HG03097 (cell line): ENCODE data around the gene PFDN2.

Source experiments
- ATAC-seq: cut with Tn5 transposase; IDR thresholded peaks from one replicate; pipeline ENCODE4 v1.9.1; 2021; ENCODE audit not compliant: unreplicated experiment, low FRiP score

The PFDN2 gene, protein sequence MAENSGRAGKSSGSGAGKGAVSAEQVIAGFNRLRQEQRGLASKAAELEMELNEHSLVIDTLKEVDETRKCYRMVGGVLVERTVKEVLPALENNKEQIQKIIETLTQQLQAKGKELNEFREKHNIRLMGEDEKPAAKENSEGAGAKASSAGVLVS

DNA sequence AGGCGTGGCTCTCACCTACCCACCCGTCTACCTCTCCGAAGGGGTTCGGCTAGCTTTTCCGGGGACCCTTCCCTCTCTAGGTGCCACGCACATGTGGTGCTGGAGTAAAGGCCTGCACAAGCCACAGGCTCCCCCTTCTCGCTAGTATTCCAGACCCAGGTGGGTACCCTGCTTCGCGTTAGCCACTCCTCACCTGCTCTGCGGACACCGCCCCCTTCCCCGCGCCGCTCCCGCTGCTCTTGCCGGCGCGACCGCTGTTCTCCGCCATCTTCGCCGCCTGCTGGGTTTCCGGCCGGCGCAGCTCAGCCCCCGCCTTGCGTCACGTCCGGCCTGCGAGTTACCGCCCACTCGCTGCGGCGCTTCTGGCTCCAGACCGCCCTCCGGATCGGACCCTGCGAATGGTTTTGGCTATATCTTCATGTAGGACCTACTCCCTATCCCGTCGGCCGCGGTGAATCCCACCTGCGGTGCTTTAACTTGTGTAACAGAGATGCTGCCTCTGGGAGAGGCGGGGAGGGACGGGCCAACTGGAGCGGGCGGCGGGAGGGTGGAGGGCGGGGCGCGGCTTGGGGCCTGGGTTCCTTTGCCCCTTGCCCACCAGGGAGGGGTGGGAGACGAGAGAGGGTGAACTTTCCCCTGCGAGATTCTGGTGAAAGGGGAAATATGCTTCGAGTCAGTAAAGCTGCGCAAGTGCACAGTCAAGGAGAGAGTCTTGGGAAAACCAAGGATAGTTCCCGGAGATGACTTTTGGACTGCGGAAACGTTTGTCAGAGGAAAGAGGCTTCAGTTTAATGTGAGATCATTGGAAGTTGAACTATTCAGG is at the start of gene PFDN2, which contains the start of gene NIT1:
PFDN2 (minus strand) TSS at position 279 of the 823 bp plus-strand sequence; CDS start at position 268, 11 bp downstream.
NIT1 (plus strand) TSS at position 347 of the 823 bp plus-strand sequence; CDS start at position 419, 72 bp downstream.
- ATAC-seq: peak; percentile 67

DNA sequence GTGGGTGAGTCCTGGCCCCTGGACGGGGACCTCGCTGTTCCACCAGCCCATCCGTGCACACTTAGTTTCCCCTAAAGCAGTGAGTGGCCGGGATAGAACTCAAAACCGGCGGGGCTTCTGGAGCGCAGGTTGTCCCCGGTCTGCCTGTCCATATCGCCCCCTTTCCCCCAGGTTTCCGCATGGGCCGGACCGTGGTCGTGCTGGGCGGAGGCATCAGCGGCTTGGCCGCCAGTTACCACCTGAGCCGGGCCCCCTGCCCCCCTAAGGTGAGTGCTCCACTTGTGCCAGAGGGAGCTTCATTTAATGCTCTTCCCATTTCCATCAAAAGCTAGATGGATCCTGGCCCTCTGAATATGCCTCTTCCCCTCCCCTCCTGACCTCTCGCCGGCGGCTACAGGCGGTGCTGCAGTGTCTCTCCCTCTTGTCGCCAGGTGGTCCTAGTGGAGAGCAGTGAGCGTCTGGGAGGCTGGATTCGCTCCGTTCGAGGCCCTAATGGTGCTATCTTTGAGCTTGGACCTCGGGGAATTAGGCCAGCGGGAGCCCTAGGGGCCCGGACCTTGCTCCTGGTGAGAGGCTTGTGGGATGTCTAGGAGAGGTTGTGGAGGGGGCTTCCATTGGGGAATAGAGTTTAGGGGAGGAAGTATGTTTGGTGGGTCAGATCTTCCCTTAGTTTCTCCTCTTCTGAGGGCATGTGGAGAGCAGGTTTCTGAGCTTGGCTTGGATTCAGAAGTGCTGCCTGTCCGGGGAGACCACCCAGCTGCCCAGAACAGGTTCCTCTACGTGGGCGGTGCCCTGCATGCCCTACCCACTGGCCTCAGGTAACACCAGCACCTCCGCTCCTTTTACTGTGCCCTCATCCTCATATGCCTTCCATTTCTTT is 49.1 kb upstream of the PFDN2 start:
- ATAC-seq: no peak

DNA sequence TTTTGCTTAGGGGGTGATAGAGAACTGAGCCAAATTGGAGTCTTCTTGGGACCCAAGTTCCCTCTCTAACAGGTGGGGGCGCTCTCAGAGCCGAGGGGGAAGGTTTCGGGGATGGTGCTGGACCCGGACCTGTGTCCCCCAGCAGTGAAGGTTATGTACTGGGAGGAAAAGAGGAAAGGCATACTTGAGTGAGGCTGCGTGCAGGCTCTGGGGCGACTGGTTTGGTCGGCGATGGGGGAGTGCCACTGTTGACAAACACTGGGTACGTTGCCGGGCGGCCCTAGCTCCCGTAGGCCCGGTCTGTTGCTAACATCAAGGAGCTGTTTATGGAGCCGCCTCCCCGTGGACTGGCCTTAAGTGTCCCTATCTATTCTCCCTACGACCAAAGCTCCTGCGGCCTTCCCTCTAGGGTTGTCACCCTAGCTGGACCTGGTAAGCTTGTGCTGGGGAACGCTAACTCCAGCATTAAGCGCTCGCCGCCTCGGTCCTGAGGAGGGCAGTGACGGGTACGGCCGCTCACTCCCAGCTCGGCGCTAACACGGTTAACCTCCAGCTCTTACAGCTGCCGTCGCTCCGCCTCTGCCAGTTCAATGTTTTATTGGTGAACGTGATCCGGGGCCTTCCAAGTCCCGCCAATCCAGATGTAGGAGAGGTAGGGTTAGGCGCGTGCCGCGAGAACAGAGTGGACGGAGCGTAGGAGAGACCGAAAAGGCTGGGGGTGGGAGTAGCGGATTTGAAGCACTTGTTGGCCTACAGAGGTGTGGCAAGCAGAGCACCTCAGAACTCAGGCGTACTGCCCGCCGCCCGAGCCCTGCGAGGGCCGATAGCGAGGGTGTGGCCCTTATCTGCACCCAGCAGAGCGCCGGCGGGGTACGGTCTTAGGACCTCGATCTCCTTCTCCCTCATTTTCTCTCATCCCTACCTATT is 48.2 kb upstream of the PFDN2 start, which contains the start of gene PPOX:
PPOX (plus strand) TSS at position 685 of the 927 bp plus-strand sequence. CDS start 422 bp downstream, outside the sequence.
- ATAC-seq: peak; percentile 85

DNA sequence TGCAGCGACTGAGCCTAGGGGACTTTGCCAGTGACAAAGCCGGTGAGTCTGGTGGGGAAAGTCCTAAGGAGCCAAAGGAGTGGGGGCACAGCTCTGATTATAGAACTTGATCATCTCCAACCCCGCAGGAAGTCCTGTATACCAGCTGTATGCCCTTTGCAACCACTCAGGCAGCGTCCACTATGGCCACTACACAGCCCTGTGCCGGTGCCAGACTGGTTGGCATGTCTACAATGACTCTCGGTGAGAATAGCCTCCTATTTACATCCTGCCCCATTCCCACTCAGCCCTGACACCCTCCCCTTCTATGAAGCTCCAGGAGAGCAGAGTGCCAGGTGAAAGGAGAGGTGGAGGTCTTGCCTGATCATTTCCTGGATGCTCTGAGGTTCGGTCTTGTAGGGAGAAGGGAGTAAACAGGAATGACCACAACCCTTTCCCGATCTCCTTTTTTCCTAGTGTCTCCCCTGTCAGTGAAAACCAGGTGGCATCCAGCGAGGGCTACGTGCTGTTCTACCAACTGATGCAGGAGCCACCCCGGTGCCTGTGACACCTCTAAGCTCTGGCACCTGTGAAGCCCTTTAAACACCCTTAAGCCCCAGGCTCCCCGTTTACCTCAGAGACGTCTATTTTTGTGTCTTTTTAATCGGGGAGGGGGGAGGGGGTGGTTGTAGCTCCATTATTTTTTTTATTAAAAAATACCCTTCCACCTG is 47.2 kb upstream of the PFDN2 start:
- no peak for ATAC-seq

DNA sequence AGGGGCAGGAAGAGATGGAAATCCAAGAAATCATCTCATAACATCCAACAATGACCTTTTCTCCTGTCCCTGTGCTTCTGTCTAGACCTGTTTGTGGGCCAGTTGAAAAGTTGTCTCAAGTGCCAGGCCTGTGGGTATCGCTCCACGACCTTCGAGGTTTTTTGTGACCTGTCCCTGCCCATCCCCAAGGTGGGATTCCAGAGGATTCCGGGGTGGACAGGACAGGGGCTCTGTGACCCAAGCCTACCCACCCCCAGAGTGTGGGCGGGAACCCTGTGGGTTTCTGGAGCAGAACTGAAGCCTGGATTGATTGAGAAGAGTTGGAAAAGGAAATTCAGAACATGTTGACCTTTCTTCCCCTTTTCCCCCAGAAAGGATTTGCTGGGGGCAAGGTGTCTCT is 46.0 kb upstream of the PFDN2 start:
- no peak for ATAC-seq

DNA sequence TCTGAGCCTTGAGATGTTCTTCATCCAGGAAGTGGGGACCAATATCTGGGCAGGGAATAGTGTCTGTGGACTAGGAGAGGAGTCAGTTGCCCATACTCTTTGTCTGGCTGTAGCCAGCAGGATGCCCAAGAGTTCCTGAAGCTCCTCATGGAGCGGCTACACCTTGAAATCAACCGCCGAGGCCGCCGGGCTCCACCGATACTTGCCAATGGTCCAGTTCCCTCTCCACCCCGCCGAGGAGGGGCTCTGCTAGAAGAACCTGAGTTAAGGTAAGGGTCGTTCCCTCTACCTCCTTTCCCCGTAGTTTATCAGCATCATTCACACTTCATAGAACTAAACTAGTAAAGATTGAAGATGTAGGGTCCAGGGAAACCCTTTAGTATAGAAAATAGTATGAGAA is 45.0 kb upstream of the PFDN2 start:
- no peak for ATAC-seq

DNA sequence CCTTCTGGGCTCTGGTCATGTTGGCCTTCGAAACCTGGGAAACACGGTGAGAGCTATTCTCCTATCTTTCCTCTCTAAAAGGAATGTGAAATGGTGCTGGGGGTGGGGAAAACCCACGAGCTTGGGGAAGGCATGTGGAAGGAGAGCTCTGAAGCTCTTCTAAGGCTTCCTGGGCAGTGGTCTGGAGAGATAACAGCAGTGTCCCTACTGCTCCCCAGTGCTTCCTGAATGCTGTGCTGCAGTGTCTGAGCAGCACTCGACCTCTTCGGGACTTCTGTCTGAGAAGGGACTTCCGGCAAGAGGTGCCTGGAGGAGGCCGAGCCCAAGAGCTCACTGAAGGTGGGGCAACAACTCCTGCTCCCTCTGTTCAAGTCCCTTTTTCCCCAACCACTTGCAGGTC is 44.2 kb upstream of the PFDN2 start:
- no peak for ATAC-seq

DNA sequence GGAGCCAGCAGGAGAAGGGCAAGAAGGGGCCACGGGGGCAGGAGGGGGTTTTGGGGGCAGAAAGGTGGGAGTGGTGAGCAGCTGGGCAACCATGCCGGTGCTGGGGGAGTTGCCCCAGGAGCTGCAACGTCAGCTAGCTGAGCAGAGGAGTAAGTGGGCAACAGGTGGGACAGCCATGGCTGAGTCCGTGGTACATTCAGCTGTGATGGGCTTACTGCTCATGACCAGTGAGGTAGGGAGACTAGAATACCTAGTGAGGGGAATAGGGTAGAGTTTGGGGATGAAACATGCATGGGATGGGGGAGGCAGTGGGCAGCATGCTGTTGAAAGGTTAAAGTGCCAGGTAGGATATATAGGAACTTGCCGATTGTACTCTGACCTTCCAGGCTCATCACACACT is 43.8 kb upstream of the PFDN2 start:
- no peak for ATAC-seq

- no peak for ATAC-seq
These were observed 42.9 kb upstream of the PFDN2 start for GRCh38 chr1:161160671-161161145.

DNA sequence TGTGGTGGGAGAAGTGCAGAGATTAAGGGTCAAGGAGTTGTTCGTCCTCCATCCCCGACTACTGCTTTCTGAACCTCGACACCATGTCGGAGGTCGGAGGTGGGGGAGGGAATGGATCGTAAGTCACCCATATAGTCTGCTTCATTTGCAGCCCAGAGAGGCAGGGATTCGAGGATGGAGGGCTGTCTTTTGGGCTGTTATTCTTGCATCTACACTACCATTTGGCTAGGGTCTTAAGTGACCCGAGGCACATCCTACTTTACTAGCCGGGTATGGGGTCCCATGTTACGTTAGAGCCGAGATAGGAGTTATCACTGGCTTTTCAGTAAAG is 42.0 kb upstream of the PFDN2 start:
- no peak for ATAC-seq

- ATAC-seq: peak; percentile 67
These were observed 41.5 kb upstream of the PFDN2 start, which contains the start of gene USP21 for GRCh38 chr1:161159087-161159912. TSS of gene USP21 (plus strand) at chr1:161159500. CDS start at chr1:161160641, 1,141 bp downstream.

DNA sequence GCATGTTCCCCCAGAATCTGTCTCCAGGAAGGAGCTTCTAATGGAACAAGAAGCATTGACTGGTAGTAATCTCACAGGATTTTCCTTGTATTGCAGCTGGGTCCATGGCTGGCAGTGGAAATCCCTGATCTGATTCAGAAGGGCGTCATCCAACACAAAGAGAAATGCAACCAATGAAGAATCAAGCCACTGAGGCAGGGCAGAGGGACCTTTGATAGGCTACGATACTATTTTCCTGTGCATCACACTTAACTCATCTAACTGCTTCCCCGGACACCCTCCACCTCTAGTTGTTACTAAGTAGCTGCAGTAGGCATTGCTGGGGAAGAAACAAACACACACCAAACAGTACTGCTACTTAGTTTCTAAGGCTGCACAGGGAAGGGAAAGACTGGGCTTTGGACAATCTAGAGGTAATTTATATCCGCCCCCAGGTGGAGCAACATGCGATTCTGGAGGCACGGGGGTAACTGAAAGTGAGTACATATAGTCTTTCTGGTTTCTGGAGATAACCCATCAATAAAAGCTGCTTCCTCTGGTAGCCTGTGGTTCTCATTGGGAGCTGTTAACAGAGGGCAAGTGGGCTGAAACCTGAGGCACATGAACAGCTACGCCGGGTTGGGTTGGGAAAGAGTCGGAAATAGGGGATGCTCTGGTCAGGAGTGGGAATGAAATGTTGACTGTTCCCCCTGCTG is 40.6 kb upstream of the PFDN2 start:
- no peak for ATAC-seq

DNA sequence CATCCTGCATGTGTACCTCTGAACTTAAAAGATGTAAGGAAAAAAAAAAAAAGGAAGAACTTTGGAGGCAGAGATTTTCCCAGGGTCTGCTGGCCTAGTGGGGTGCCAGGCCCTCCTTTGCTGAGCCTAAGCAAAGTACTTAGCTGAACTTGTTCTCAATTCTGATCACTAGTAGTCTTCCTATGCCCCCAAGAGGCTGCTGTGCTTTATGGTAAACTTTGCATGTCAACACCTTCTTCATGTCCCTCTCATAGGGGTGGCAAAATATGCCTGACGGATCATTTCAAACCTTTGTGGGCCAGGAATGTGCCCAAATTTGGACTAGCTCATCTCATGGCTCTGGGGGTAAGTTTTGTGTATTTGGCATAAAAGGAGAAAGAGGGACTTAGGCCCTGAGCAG is 40.0 kb upstream of the PFDN2 start:
- ATAC-seq: no peak

- peak; percentile 80 for ATAC-seq
These were observed 36.0 kb upstream of the PFDN2 start, which contains the start of gene UFC1 for GRCh38 chr1:161153682-161154337. TSS of gene UFC1 (plus strand) at chr1:161153978. CDS start at chr1:161153998, 20 bp downstream.

GRCh38 chr1:161153176-161153575 is 35.3 kb upstream of the PFDN2 start:
- ATAC-seq: no peak

DNA sequence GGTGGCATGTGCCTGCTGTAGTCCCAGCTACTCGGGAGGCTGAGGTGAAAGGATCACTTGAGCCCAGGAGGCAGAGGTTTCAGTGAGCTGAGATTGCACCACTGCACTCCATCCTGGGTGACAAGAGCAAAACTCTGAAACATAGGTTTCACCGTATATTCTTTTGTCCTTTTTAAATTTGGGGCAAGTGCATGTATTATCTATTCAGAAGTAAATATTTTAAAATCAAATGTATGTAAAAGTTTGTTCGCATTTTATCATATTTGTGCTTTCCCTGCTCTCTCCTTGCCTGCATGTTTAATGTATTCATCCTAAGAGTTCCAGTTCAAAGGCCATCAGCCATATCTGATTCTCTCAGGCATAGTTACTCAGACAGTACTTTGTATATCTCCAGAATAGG is 28.0 kb upstream of the PFDN2 start:
- no peak for ATAC-seq

GRCh38 chr1:161140755-161141400 is 23.0 kb upstream of the PFDN2 start:
- ATAC-seq: no peak
